ENCODE results near the gene CD55.

The CD55 gene

DNA sequence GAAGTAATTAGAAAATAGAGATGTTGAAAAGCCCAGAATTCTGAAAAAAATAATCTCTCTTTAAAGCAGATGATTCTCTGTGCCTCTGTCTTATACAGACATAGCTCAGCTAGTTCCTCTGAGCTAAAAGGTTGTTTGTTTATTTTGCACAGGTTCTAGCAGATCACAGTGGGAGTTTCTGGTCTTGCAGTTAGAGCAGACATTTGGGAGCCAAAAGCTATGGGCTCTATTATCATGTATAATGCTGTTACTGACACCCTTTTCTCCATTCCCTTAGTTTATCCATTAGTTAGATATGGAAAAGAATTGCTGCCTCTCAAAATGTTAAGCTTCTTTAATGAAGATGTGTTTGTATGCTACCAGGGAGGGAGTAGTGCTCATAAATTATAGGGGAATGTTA is 20.5 kb upstream of the CD55 start:
- no peak for TF ChIP-seq GABPA (IDR thresholded peaks at IDR 0.05; ENCODE audit: low read depth)
- TF ChIP-seq, protein P1, sequence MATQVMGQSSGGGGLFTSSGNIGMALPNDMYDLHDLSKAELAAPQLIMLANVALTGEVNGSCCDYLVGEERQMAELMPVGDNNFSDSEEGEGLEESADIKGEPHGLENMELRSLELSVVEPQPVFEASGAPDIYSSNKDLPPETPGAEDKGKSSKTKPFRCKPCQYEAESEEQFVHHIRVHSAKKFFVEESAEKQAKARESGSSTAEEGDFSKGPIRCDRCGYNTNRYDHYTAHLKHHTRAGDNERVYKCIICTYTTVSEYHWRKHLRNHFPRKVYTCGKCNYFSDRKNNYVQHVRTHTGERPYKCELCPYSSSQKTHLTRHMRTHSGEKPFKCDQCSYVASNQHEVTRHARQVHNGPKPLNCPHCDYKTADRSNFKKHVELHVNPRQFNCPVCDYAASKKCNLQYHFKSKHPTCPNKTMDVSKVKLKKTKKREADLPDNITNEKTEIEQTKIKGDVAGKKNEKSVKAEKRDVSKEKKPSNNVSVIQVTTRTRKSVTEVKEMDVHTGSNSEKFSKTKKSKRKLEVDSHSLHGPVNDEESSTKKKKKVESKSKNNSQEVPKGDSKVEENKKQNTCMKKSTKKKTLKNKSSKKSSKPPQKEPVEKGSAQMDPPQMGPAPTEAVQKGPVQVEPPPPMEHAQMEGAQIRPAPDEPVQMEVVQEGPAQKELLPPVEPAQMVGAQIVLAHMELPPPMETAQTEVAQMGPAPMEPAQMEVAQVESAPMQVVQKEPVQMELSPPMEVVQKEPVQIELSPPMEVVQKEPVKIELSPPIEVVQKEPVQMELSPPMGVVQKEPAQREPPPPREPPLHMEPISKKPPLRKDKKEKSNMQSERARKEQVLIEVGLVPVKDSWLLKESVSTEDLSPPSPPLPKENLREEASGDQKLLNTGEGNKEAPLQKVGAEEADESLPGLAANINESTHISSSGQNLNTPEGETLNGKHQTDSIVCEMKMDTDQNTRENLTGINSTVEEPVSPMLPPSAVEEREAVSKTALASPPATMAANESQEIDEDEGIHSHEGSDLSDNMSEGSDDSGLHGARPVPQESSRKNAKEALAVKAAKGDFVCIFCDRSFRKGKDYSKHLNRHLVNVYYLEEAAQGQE (IDR thresholded peaks at IDR 0.05; ENCODE audit: insufficient replicate concordance, low read depth): no peak
- no peak for TF ChIP-seq SPI1 (IDR thresholded peaks at IDR 0.05; ENCODE audit: borderline replicate concordance, low read depth)
- TF ChIP-seq POLR2AphosphoS5 (IDR thresholded peaks at IDR 0.05; ENCODE audit: low read depth): no peak
- TF ChIP-seq, protein P2, sequence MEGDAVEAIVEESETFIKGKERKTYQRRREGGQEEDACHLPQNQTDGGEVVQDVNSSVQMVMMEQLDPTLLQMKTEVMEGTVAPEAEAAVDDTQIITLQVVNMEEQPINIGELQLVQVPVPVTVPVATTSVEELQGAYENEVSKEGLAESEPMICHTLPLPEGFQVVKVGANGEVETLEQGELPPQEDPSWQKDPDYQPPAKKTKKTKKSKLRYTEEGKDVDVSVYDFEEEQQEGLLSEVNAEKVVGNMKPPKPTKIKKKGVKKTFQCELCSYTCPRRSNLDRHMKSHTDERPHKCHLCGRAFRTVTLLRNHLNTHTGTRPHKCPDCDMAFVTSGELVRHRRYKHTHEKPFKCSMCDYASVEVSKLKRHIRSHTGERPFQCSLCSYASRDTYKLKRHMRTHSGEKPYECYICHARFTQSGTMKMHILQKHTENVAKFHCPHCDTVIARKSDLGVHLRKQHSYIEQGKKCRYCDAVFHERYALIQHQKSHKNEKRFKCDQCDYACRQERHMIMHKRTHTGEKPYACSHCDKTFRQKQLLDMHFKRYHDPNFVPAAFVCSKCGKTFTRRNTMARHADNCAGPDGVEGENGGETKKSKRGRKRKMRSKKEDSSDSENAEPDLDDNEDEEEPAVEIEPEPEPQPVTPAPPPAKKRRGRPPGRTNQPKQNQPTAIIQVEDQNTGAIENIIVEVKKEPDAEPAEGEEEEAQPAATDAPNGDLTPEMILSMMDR (IDR thresholded peaks at IDR 0.05; ENCODE audit: insufficient read depth, low read length): no peak
- Histone ChIP-seq H3K4me3 (replicated peaks; ENCODE audit: insufficient read depth, low read length) (no peak overlapping the region), H3K27me3 (ENCODE audit: insufficient read depth, poor library complexity, severe bottlenecking) (no peaks in the 10 kb centered on the region), H3K27ac (replicated peaks) (no peak overlapping the region)
- no peak for DNase-seq (ENCODE audit: low read depth in 1 of 2, low spot score in 1 of 2)

DNA sequence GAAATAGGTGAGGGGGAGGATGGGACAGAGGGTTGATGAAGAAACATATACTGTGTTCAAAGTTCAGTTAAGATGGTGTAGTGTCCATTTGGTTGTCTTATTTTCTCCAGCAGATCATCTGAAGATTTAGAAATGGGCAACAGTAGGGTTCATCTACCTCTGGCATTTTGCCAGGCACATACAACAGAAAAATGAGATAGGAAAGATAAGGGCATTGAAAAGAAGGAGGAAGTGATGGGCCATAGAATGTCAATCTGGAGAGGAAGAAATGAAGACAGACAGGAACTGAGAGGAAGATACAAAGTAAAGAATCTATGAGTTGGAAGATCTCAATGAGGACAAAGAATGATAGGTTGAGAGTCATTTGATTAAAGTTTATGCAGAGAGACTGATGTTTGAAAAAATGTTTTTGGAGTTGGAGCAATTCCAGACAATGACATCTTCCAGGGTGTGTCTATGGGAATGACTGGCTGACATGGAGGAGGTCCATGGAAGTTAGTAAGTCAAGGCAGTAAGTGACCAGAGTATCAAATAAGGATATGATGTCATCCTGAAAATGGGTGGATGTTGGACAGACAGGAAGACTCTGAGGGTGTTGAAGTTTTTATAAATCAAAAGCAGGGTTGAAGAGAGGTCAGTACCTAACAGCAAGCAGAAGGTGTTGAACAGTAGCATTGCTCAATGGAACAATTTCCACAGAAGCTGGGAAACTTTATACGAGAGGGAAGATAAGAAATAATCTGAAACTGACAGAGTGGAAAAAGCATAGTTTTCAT is 18.7 kb upstream of the CD55 start:
- Histone ChIP-seq H3K27me3 (ENCODE audit: insufficient read depth, poor library complexity, severe bottlenecking) (no peaks in the 10 kb centered on the region), H3K27ac (replicated peaks) (no peak overlapping the region), H3K4me3 (replicated peaks; ENCODE audit: insufficient read depth, low read length) (no peak overlapping the region)
- TF ChIP-seq POLR2AphosphoS5 (IDR thresholded peaks at IDR 0.05; ENCODE audit: low read depth) (no peak), SPI1 (IDR thresholded peaks at IDR 0.05; ENCODE audit: borderline replicate concordance, low read depth) (peak; percentile 47; the same call in 1 of the 2 replicates)
- TF ChIP-seq, protein P2 (IDR thresholded peaks at IDR 0.05; ENCODE audit: insufficient read depth, low read length): no peak
- DNase-seq (ENCODE audit: low read depth in 1 of 2, low spot score in 1 of 2): no peak

DNA sequence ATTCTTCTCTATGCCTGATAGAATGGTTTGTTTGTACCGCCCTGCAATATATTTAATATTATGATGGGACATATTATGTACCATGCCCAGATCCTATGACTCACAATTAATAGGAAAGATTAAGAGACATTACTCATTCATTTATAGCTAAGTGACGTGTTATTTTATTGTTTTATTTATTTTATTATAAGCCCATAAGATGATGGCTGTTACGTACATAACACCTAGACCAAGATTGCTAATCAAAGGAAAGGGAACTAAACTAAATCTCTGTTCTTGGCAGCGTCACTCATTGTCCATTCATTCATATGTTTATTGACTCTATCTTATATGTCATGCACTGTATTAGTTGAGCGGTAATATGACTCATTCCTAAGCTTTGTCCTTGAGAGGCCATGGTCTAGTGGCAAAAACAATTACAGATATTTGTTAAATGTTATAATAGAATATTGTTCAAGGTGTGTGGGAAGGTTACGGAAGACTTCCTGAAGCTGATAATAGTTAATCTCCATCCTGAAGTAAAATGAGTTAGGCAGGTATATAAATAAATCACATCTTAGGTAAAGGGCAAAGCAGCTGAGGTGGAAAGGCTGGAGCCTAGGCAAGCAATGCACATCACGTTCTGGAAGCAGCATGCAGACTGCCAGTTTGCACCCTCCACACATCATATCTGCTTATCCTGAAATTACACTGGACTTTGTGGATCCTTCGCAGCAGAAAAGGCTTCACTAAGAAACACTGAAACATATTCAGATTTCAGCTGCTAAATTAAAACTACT is 16.6 kb upstream of the CD55 start:
- no peak for DNase-seq (ENCODE audit: low read depth in 1 of 2, low spot score in 1 of 2)
- Histone ChIP-seq H3K4me3 (replicated peaks; ENCODE audit: insufficient read depth, low read length) (no peak overlapping the region), H3K27ac (replicated peaks) (no peak overlapping the region), H3K27me3 (ENCODE audit: insufficient read depth, poor library complexity, severe bottlenecking) (no peaks in the 10 kb centered on the region)
- TF ChIP-seq, protein P2 (IDR thresholded peaks at IDR 0.05; ENCODE audit: insufficient read depth, low read length): no peak
- no peak for TF ChIP-seq SPI1 (IDR thresholded peaks at IDR 0.05; ENCODE audit: borderline replicate concordance, low read depth)
- no peak for TF ChIP-seq GABPA (IDR thresholded peaks at IDR 0.05; ENCODE audit: low read depth)

DNA sequence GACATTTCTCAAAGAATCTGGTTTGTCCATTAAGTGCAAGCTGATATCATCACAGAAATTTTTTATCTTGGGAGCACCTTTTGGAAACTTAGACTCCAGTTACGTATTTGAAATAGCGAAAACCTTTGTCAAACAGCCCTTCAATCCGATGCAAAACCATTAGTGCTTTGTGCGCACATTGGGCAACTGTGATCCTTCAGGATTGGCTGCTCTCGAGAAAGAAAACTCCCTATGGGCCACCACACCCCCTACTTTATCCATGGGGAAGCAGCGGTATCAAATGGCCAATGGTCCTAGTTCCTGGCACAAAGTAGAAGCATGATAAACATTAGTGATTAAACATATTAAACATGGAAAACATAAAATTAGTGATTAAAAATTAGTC is 16.0 kb upstream of the CD55 start:
- Histone ChIP-seq H3K4me3 (replicated peaks; ENCODE audit: insufficient read depth, low read length) (no peak overlapping the region), H3K27me3 (ENCODE audit: insufficient read depth, poor library complexity, severe bottlenecking) (no peaks in the 10 kb centered on the region), H3K27ac (replicated peaks) (no peak overlapping the region)
- no peak for TF ChIP-seq SPI1 (IDR thresholded peaks at IDR 0.05; ENCODE audit: borderline replicate concordance, low read depth)
- TF ChIP-seq, protein P2 (IDR thresholded peaks at IDR 0.05; ENCODE audit: insufficient read depth, low read length): no peak
- TF ChIP-seq, protein P1 (IDR thresholded peaks at IDR 0.05; ENCODE audit: insufficient replicate concordance, low read depth): no peak
- no peak for DNase-seq (ENCODE audit: low read depth in 1 of 2, low spot score in 1 of 2)
